T-cell (primary cell): ENCODE results near the gene TBL1XR1. TPM values are rescaled to one million over a fixed set of nuclear protein-coding genes. Genes with fewer than 3 reads are reported as not detected.

ENCODE experiments used
- ATAC-seq, 4 experiments: fragments of 200-7000 bp in 3 of 4; fragments of 150-1000 bp in 1 of 4; cut with Tn5 transposase; replicated peaks in 1 of 4; 1 replicate in 3 of 4; 2 replicates in 1 of 4; pipeline ENCODE4 v1.10.0; 2021; ENCODE audit warnings: moderate library complexity in 3 of 4, mild to moderate bottlenecking in 2 of 4, moderate number of reproducible peaks in 1 of 4
- CTCF ChIA-PET, 2 donors: fragments of 300-600 bp; sonication (Branson Sonifier 250); formaldehyde crosslinking; loops; one replicate each; lab custom pipeline; 2022; ENCODE audit warnings: antibody characterized with exemption in 2 of 2; lab: Charles Lee
- POLR2A ChIA-PET, 2 donors: fragments of 300-600 bp; sonication (Branson Sonifier 250); formaldehyde crosslinking; loops; one replicate each; lab custom pipeline; 2022; ENCODE audit warnings: antibody characterized with exemption in 2 of 2; lab: Charles Lee
- DNase-seq, 35 experiments: peaks; one replicate each; pipeline versions ENCODE4 v3.0.0 to v3.0.0-alpha.2; 2013 to 2023
- H3K27ac ChIP-seq: one replicate; pipeline ENCODE4 v1.5.1; 2013; ENCODE audit warnings: low read length
- H3K27me3 ChIP-seq, 2 experiments: replicated peaks in 1 of 2; 1 replicate in 1 of 2; 2 replicates in 1 of 2; pipeline versions ENCODE4 v1.6.1 to v1.7.0; 2013; ENCODE audit warnings: low read length in 1 of 2, mixed read lengths in 1 of 2; ENCODE audit not compliant: control insufficient read depth in 2 of 2, insufficient read depth in 2 of 2; ENCODE audit errors: extremely low read depth in 1 of 2
- H3K36me3 ChIP-seq, 2 donors: 1 replicate in 1 of 2; 2 replicates in 1 of 2; pipeline versions ENCODE4 v1.6.1 to v1.7.0; 2013; ENCODE audit warnings: low read length in 1 of 2; ENCODE audit not compliant: control insufficient read depth in 2 of 2, insufficient read depth in 1 of 2; ENCODE audit errors: extremely low read depth in 1 of 2
- H3K4me1 ChIP-seq, 2 experiments: 1 replicate in 1 of 2; 2 replicates in 1 of 2; pipeline versions ENCODE4 v1.6.1 to v1.7.0; 2013; ENCODE audit warnings: low read length in 2 of 2, mixed read lengths in 1 of 2; ENCODE audit not compliant: insufficient read depth in 2 of 2, control insufficient read depth in 1 of 2; ENCODE audit errors: extremely low read depth in 1 of 2
- H3K4me3 ChIP-seq, 2 donors: 1 replicate in 1 of 2; 2 replicates in 1 of 2; pipeline versions ENCODE4 v1.5.1 to v1.7.0; 2013; ENCODE audit warnings: mild to moderate bottlenecking in 2 of 2, low read length in 1 of 2, moderate library complexity in 1 of 2; ENCODE audit not compliant: control insufficient read depth in 1 of 2; ENCODE audit errors: extremely low read depth in 1 of 2
- H3K9me3 ChIP-seq: 2 replicates; pipeline ENCODE4 v1.7.0; 2013
- H3K27ac Mint-ChIP-seq, 2 donors: one replicate each; pipeline ENCODE4 v1.8.0; 2020 to 2021; ENCODE audit warnings: mild to moderate bottlenecking in 2 of 2, mixed read lengths in 2 of 2
- H3K27me3 Mint-ChIP-seq, 2 donors: one replicate each; pipeline ENCODE4 v1.8.0; 2021 to 2022; ENCODE audit warnings: mixed read lengths in 2 of 2
- H3K36me3 Mint-ChIP-seq: one replicate; pipeline ENCODE4 v1.8.0; 2021; ENCODE audit warnings: mixed read lengths
- H3K4me1 Mint-ChIP-seq, 3 donors: one replicate each; pipeline ENCODE4 v1.8.0; 2020 to 2022; ENCODE audit warnings: mixed read lengths in 3 of 3, mild to moderate bottlenecking in 1 of 3
- H3K4me3 Mint-ChIP-seq, 3 donors: one replicate each; pipeline ENCODE4 v1.8.0; 2020 to 2022; ENCODE audit warnings: mild to moderate bottlenecking in 3 of 3, mixed read lengths in 3 of 3, moderate library complexity in 3 of 3
- H3K9me3 Mint-ChIP-seq, 3 donors: one replicate each; pipeline ENCODE4 v1.8.0; 2020 to 2022; ENCODE audit warnings: mixed read lengths in 3 of 3
- WGBS: methylation state at CpG from one replicate; pipeline ENCODE4 v1.1.5; 2013; ENCODE audit warnings: missing lambda C conversion rate; ENCODE audit not compliant: insufficient coverage; 5-methylcytosine and 5-hydroxymethylcytosine counted together
- total RNA-seq, 35 experiments: library from RNA in 6 of 35; stranded (reverse) in 6 of 35; fragments of 120-200 nt in 1 of 35; gene quantifications; one replicate each; pipeline versions ENCODE4 v1.2.1 to v1.2.4 and lab custom pipeline; 2013 to 2026

TBL1XR1 gene
- total RNA-seq, 5 donors from 2014 or later (not counting 1 experiment from before 2014, with no cell fraction given): 120 to 156 (median 140) TPM

DNA sequence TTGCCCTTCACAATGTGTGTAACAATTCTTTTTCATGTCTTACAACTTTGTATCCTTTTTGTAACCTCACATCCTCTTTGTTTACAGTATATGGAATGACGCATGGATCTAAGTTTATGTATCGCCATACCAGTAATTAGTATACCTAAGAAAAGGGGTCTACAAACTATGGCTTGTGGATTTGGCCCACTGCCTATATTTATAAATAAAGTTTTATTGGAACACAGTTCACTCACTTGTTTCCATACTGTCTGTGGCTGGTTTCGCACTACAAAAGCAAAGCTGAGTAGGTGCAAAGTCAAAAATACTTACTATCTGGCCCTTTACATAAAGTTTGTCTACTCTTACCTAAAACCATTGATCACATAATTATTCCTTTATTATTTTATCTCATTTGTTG lies 226.5 kb downstream of the TBL1XR1 start:
- no peaks in the 10 kb centered on the region for H3K36me3 Mint-ChIP-seq
- H3K4me3 Mint-ChIP-seq: no peak overlapping the region
- Histone ChIP-seq H3K36me3 (no peaks in the 10 kb centered on the region), H3K27ac (no peak overlapping the region), H3K9me3 (no peaks in the 10 kb centered on the region), H3K4me3 (no peak overlapping the region), H3K4me1 (no peaks in the 10 kb centered on the region), H3K27me3 (no peaks in the 10 kb centered on the region)
- ATAC-seq (no peak), DNase-seq (no peak)
- WGBS: no CpG with 5 or more reads among the region's 3 CpGs
- CTCF ChIA-PET: no interaction called here
- no peaks in the 10 kb centered on the region for H3K9me3 Mint-ChIP-seq
- POLR2A ChIA-PET: no interaction called here
- H3K4me1 Mint-ChIP-seq: peaks cover 0 to 3% (median 0%) of the 10 kb centered on the region in 3 donors
- no peak overlapping the region for H3K27ac Mint-ChIP-seq
- no peaks in the 10 kb centered on the region for H3K27me3 Mint-ChIP-seq

DNA sequence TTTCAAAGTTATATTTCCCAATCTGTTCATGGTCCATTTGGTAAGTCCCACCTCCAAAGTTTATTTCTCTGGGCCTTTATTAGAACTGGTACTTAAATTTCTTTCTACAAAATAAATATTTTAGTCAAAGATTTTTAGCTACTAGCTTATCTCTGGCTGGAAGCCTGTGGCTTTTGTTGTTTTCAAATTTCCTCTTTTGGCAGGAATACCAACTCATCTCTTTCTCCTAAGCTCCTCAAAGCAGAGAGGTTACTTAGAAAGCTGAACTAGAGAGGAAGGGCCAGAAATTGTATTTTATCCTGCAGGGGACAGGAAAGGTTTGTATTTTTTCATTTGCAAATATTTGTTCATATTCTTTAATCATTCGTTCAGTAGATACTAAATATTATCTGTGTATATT lies 227.8 kb downstream of the TBL1XR1 start:
- no peaks in the 10 kb centered on the region for H3K9me3 ChIP-seq
- Mint-ChIP-seq H3K27ac (no peak overlapping the region), H3K27me3 (no peaks in the 10 kb centered on the region), H3K36me3 (no peaks in the 10 kb centered on the region), H3K4me3 (no peak overlapping the region), H3K9me3 (no peaks in the 10 kb centered on the region), H3K4me1 (peaks cover 2 to 10% (median 8%) of the 10 kb centered on the region in 3 donors)
- H3K4me1 ChIP-seq: no peaks in the 10 kb centered on the region
- ATAC-seq (no peak), DNase-seq (no peak)
- no peak overlapping the region for H3K4me3 ChIP-seq
- ChIA-PET CTCF (no interaction called here), POLR2A (no interaction called here)
- no peaks in the 10 kb centered on the region for H3K36me3 ChIP-seq
- no peak overlapping the region for H3K27ac ChIP-seq
- no CpG with 5 or more reads among the region's 1 CpG for WGBS
- no peaks in the 10 kb centered on the region for H3K27me3 ChIP-seq
